NOMO-1 treated with DMSO at 0.1 percent for 48 hours (cell line): ENCODE results near the gene NFIX.

Source experiments
- DNase-seq: peaks from one replicate; lab custom pipeline; 2025; ENCODE audit not compliant: unreplicated experiment; lab: John Stamatoyannopoulos, UW

NFIX gene

GRCh38 chr19:13146763-13147563 is 151.7 kb downstream of the NFIX start:
- DNase-seq: peak; percentile 43
